Measurements from ENCODE around the gene PTPRS. TPM values are rescaled to one million over a fixed set of nuclear protein-coding genes. Genes with fewer than 3 reads are reported as not detected.
A peak's percentile ranks its signal among the peaks of the same experiment; 100 is the strongest.

PTPRS gene
- 0.15 TPM for total RNA-seq (2013)
- polyA plus RNA-seq: under 1 TPM in 1 of 3 donors, not detected in 2; 0.03 TPM
- polyA minus RNA-seq: under 0.01 and 0.56 TPM in 2 replicates
- total RNA-seq: 0 to 25.5 (median 0.42) reads per million in 11 experiments

- intact Hi-C loops (cut with micrococcal nuclease): no loop called here
- Histone ChIP-seq H3K4me3 (replicated peaks in 1 of 3; ENCODE audit: low read depth in 2 of 3, low read length in 3 of 3) (peak within 1 kb of the TSS in 2 of 3 experiments; percentile 7 to 61), H2AFZ (ENCODE audit: insufficient read depth, low read depth, low read length, poor library complexity, severe bottlenecking) (no peak within 1 kb of the TSS), H3K79me2 (ENCODE audit: insufficient read depth, low read length) (no peaks in the 10 kb centered on the region), H3K27me3 (ENCODE audit: control insufficient read depth in 2 of 2, insufficient read depth in 2 of 2, low read length in 2 of 2) (peaks cover 19 to 62% of the 10 kb centered on the region in 2 donors), H3K9ac (ENCODE audit: insufficient read depth, low read length, poor library complexity, severe bottlenecking) (no peak within 1 kb of the TSS), H3K4me2 (replicated peaks; ENCODE audit: extremely low read depth, low read length, poor library complexity, severe bottlenecking) (peak within 1 kb of the TSS; percentile 68), H3K36me3 (replicated peaks in 1 of 2; ENCODE audit: control insufficient read depth in 1 of 2, insufficient read depth in 2 of 2, low read length in 2 of 2) (no peaks in the 10 kb centered on the region), H3K27ac (ENCODE audit: low read depth in 1 of 2, low read length in 2 of 2) (no peak within 1 kb of the TSS), H3K9me3 (replicated peaks in 1 of 2; ENCODE audit: control insufficient read depth in 1 of 2, insufficient read depth in 1 of 2, low read length in 2 of 2) (peaks cover 0 to 4% of the 10 kb centered on the region in 2 donors), H4K20me1 (ENCODE audit: insufficient read depth, low read length) (no peaks in the 10 kb centered on the region), H3K4me1 (ENCODE audit: control insufficient read depth in 1 of 2, insufficient read depth in 2 of 2, low read length in 2 of 2) (no peaks in the 10 kb centered on the region)
- WGBS (ENCODE audit: insufficient coverage): 7% methylated on average over 75 of the region's 81 CpGs
- no peak for TF ChIP-seq CTCF (IDR thresholded peaks at IDR 0.05)
- H3K4me3 Mint-ChIP-seq: peak within 1 kb of the TSS; percentile 75 to 88
- DNase-seq: peak in 1 of 3 donors; percentile 40
- H3K9me3 Mint-ChIP-seq: peaks cover 4 to 19% (median 15%) of the 10 kb centered on the region in 7 donors
- no peak within 1 kb of the TSS for H3K27ac Mint-ChIP-seq
- H3K36me3 Mint-ChIP-seq: peaks cover 0 to 8% of the 10 kb centered on the region in 2 donors
- H3K27me3 Mint-ChIP-seq (ENCODE audit: low read depth in 3 of 3): peaks cover 52 to 75% (median 66%) of the 10 kb centered on the region in 3 donors
- H3K4me1 Mint-ChIP-seq: peaks cover 11% of the 10 kb centered on the region
Observed at GRCh38 chr19:5340637-5341447, at the start of gene PTPRS. PTPRS (minus strand) TSS chr19:5340812; CDS start chr19:5286140, 54,672 bp downstream.

GRCh38 chr19:5389353-5389752, 48.7 kb upstream of the PTPRS start:
- 96% methylated on average over 4 of the region's 6 CpGs for WGBS (ENCODE audit: insufficient coverage)
- Histone ChIP-seq H3K27ac (ENCODE audit: low read depth in 1 of 2, low read length in 2 of 2) (no peak overlapping the region), H3K4me2 (replicated peaks; ENCODE audit: extremely low read depth, low read length, poor library complexity, severe bottlenecking) (no peak overlapping the region), H3K9me3 (replicated peaks in 1 of 2; ENCODE audit: control insufficient read depth in 1 of 2, insufficient read depth in 1 of 2, low read length in 2 of 2) (peaks cover 0 to 8% of the 10 kb centered on the region in 2 donors), H3K4me1 (ENCODE audit: control insufficient read depth in 1 of 2, insufficient read depth in 2 of 2, low read length in 2 of 2) (no peaks in the 10 kb centered on the region), H2AFZ (ENCODE audit: insufficient read depth, low read depth, low read length, poor library complexity, severe bottlenecking) (no peak overlapping the region), H3K79me2 (ENCODE audit: insufficient read depth, low read length) (no peaks in the 10 kb centered on the region), H3K36me3 (replicated peaks in 1 of 2; ENCODE audit: control insufficient read depth in 1 of 2, insufficient read depth in 2 of 2, low read length in 2 of 2) (no peaks in the 10 kb centered on the region), H4K20me1 (ENCODE audit: insufficient read depth, low read length) (no peaks in the 10 kb centered on the region), H3K9ac (ENCODE audit: insufficient read depth, low read length, poor library complexity, severe bottlenecking) (no peak overlapping the region), H3K27me3 (ENCODE audit: control insufficient read depth in 2 of 2, insufficient read depth in 2 of 2, low read length in 2 of 2) (peaks cover 0 to 8% of the 10 kb centered on the region in 2 donors), H3K4me3 (replicated peaks in 1 of 3; ENCODE audit: low read depth in 2 of 3, low read length in 3 of 3) (no peak overlapping the region)
- Mint-ChIP-seq H3K27ac (no peak overlapping the region), H3K9me3 (peaks cover 9 to 34% (median 18%) of the 10 kb centered on the region in 7 donors), H3K4me3 (no peak overlapping the region), H3K4me1 (no peaks in the 10 kb centered on the region), H3K27me3 (ENCODE audit: low read depth in 3 of 3) (peaks cover 3 to 26% (median 24%) of the 10 kb centered on the region in 3 donors), H3K36me3 (no peaks in the 10 kb centered on the region)
- TF ChIP-seq CTCF (IDR thresholded peaks at IDR 0.05): no peak
- intact Hi-C loops (cut with micrococcal nuclease): no loop called here
- no peak for DNase-seq
